Fibroblast of the aortic adventitia (primary cell): ENCODE measurements around the gene SEC14L1. TPM values are rescaled to one million over a fixed set of nuclear protein-coding genes. Genes with fewer than 3 reads are reported as not detected.
A peak's percentile ranks its signal among the peaks of the same experiment; 100 is the strongest.
"Not testable (repeated sequence)": the region's sequence is repeated elsewhere in the genome, so short reads cannot be mapped to it uniquely, and the experiment has no call there.

Source experiments
- DNase-seq: peaks from one replicate; pipeline ENCODE4 v3.0.0-alpha.2; 2010; ENCODE audit warnings: low read depth
- H3K4me3 ChIP-seq: 2 replicates; pipeline ENCODE4 v1.5.1; 2011; ENCODE audit warnings: low read depth, mild to moderate bottlenecking, control low read depth, low read length, moderate library complexity
- total RNA-seq: library from RNA; depleted of rRNA; stranded (reverse); fragments of >200 nt; gene quantifications from 2 replicates; pipeline ENCODE4 v1.2.3, GENCODE V29; 2012; ENCODE audit warnings: low replicate concordance
- TF ChIP-seq, protein P1 (sequence below): IDR thresholded peaks from 2 replicates; pipeline ENCODE4 v1.5.1; 2011; ENCODE audit warnings: mild to moderate bottlenecking, low read length, control low read depth, inconsistent platforms; ENCODE audit not compliant: insufficient read depth

SEC14L1 gene
- total RNA-seq, 1 donor: 34.3 TPM

DNA sequence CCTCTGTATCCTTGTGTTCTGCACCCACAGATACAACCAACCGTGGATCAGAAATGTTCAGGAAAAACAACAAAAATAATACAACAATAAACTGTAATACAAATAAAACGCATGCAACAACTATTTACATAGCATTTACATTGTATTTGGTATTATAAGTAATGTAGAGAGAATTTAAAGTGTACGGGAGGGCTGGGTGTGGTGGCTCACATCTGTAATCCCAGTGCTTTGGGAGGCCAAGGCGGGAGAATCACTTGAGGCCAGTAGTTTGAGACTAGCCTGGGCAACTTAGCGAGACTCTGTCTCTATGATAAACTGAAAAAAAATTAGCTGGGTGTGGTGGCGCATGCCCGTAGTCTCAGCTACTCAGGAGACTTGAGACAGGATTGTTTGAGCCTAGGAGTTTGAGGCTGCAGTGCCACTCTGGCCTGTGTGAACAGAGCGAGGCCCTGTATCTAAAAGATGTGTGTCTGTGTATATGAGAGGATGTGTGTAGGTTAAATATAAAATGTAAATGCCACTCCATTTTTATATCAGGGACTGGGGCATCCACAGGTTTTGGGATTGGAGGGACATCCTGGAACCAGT lies 13.3 kb downstream of the SEC14L1 start:
- TF ChIP-seq, protein P1, sequence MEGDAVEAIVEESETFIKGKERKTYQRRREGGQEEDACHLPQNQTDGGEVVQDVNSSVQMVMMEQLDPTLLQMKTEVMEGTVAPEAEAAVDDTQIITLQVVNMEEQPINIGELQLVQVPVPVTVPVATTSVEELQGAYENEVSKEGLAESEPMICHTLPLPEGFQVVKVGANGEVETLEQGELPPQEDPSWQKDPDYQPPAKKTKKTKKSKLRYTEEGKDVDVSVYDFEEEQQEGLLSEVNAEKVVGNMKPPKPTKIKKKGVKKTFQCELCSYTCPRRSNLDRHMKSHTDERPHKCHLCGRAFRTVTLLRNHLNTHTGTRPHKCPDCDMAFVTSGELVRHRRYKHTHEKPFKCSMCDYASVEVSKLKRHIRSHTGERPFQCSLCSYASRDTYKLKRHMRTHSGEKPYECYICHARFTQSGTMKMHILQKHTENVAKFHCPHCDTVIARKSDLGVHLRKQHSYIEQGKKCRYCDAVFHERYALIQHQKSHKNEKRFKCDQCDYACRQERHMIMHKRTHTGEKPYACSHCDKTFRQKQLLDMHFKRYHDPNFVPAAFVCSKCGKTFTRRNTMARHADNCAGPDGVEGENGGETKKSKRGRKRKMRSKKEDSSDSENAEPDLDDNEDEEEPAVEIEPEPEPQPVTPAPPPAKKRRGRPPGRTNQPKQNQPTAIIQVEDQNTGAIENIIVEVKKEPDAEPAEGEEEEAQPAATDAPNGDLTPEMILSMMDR: no peak
- DNase-seq: no peak
- H3K4me3 ChIP-seq: no peak overlapping the region

- DNase-seq: no peak
- H3K4me3 ChIP-seq: no peak overlapping the region
- TF ChIP-seq, protein P1: no peak
Observed at GRCh38 chr17:77155125-77155524, 14.4 kb downstream of the SEC14L1 start.

- H3K4me3 ChIP-seq, DNase-seq: not testable (repeated sequence)
Observed at GRCh38 chr17:77157766-77158165, 17.0 kb downstream of the SEC14L1 start.

DNA sequence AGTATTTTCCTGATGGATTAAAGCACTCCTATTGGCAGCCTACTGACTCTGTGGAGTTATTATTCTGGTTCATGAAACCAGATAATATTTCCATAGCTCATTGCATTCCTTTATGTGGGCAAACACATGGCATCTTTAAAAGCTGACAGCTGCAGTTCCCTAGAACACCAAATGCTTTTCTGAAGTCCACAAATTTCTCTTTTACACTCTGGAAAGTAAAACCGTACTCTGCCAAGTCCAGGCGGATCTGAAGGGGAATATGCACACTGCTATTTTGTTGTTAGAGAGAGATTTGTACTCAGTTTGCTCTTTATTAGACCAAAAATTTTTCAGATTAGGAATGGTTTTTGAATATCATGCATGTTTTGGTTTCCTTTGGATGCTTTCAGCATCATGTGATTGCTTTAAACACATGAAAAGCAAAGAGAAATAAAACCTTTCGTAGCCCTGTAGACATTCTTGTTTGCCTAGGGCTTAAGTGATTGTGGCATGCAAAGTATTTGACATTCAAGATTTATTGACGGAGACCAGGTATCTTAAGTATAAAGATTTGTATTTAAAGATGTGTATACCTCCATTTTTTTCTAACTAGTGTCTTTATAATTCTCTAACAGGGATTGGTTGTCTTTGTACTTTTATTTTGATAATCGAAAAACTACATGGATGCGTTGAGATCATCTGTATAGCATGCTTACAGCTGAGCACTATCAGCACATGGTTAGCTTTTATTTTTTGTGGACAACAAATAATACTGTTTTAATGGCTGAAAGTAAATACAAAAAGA lies 19.5 kb downstream of the SEC14L1 start:
- no peak overlapping the region for H3K4me3 ChIP-seq
- peak; percentile 39 for DNase-seq
- TF ChIP-seq, protein P1: no peak

- TF ChIP-seq, protein P1: no peak
- H3K4me3 ChIP-seq: no peak overlapping the region
- no peak for DNase-seq
Observed at GRCh38 chr17:77160875-77161530, 20.2 kb downstream of the SEC14L1 start.

- no peak for DNase-seq
- TF ChIP-seq, protein P1: no peak
- H3K4me3 ChIP-seq: no peak overlapping the region
Observed at GRCh38 chr17:77161953-77162352, 21.2 kb downstream of the SEC14L1 start.

DNA sequence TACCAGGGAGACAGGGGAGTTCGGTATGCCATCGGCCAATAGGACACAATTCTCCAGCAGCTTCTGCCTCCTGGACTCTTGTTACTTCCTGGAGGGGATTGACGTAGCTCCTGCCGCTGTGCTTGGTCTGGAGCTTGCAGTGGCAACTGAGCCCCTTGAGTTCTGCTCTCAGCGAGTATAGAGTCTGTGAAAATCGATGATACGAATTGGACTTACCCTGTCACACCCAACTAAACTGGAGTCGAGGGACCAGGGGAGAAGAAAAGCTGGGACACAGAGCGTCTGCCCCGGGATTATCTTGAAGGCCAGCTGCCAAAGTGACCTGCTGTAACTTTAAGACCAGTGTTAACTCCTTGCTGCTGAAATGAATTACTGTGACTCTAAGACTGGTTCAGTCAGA lies 22.2 kb downstream of the SEC14L1 start:
- TF ChIP-seq, protein P1: no peak
- peak; percentile 31 for DNase-seq
- no peak overlapping the region for H3K4me3 ChIP-seq
